HG03045 (cell line): ENCODE results near the gene FYN.

ENCODE experiments used
- ATAC-seq: cut with Tn5 transposase; IDR thresholded peaks from one replicate; pipeline ENCODE4 v1.9.1; 2021; ENCODE audit warnings: mild to moderate bottlenecking, moderate library complexity; ENCODE audit not compliant: unreplicated experiment

The FYN gene

DNA sequence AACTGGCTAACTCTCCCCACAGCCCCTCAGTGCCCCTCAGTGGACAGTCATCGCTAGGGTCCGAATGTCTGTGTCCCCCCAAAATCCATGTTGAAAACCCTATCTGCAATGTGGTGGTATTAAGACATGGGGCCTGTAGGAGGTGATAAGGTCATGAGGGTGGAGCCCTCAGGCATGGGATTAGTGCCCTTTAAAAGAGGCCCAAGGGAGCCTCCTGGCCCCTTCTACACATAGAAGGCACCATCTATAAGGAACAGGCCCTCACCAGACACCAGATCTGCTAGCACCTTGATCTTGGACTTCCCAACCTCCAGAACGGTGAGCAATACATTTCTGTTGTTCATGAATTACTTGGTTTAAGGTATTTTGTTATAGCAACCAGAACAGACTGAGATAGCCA lies 260.9 kb downstream of the FYN start:
- ATAC-seq: no peak

DNA sequence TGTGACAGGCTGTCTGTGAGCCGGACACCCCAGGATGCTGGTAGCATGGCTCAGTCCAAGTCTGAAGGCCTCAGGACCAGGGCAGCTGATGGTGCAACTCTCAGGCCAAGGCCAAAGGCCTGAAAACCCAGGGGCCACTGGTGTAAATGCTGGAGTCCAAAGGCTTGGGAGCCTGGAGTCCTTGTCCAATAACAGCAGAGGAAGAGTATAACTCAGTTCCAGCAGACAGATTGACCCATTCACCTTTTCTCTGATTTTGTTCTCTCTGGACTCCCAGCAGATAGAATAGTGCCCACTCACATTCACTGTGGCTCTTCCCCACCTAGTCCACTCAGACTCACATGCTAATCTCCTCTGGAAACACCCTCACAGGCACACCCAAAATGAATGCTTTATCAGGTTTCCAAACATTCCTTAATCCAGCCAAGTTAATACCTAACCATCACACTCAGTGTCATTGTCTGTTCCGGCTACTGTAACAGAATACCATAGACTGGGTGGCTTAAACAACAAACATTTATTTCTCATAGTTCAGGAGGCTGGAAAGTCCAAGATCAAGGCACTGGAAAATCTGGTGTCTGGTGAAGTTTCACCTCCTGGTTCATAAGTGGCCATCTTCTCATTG lies 262.6 kb downstream of the FYN start:
- ATAC-seq: no peak
